SK-N-MC (cell line): Measurements from ENCODE around the gene RABGGTB.
"Not testable (repeated sequence)": the region's sequence is repeated elsewhere in the genome, so short reads cannot be mapped to it uniquely, and the experiment has no call there.

ENCODE experiments used
- DNase-seq: peaks from one replicate; pipeline ENCODE4 v3.0.0-alpha.2; 2011; ENCODE audit warnings: low read depth, low spot score
- H3K27ac ChIP-seq: fragments of 200-600 bp; sonication (generic); 2 replicates; pipeline ENCODE4 v1.5.1; 2016; ENCODE audit warnings: mixed run types
- H3K36me3 ChIP-seq: fragments of 200-600 bp; sonication (generic); 2 replicates; pipeline ENCODE4 v1.6.1; 2017; ENCODE audit warnings: antibody characterized with exemption, low read length, mixed read lengths; ENCODE audit not compliant: insufficient read depth
- H3K4me3 ChIP-seq: fragments of 200-600 bp; sonication (generic); 2 replicates; pipeline ENCODE4 v1.5.1; 2016
- H3K9ac ChIP-seq: fragments of 200-600 bp; sonication (generic); 2 replicates; pipeline ENCODE4 v1.8.0; 2017; ENCODE audit warnings: mixed run types, mixed read lengths; ENCODE audit not compliant: insufficient read length
- H3K9me3 ChIP-seq: fragments of 200-600 bp; sonication (generic); 2 replicates; pipeline ENCODE4 v1.6.1; 2017; ENCODE audit warnings: low read depth, mild to moderate bottlenecking, antibody characterized with exemption, low read length, moderate library complexity, mixed read lengths
- EZH2 ChIP-seq: fragments of 200-600 bp; sonication (generic); IDR thresholded peaks from one replicate; pipeline ENCODE4 v1.6.1; 2017; ENCODE audit warnings: antibody characterized with exemption
- FOXP2 ChIP-seq: optimal IDR thresholded peaks from 2 replicates; pipeline ENCODE3; 2011; ENCODE audit warnings: mild to moderate bottlenecking, moderate library complexity; ENCODE audit not compliant: insufficient read depth; ENCODE audit errors: extremely low read length, control extremely low read depth
- POLR2AphosphoS5 ChIP-seq: IDR thresholded peaks from 2 replicates; pipeline ENCODE4 v1.6.1; 2012; ENCODE audit warnings: mild to moderate bottlenecking, low read depth, low read length, borderline replicate concordance

The RABGGTB gene

GRCh38 chr1:75791022-75791421 is 5.0 kb downstream of the RABGGTB start:
- Histone ChIP-seq H3K9me3 (no peaks in the 10 kb centered on the region), H3K27ac (peak overlapping the region; percentile 59), H3K36me3 (peaks cover 92% of the 10 kb centered on the region), H3K4me3 (peak overlapping the region; percentile 86), H3K9ac (peak overlapping the region; percentile 46)
- TF ChIP-seq EZH2 (no peak), POLR2AphosphoS5 (no peak), FOXP2 (no peak)
- DNase-seq = no peak

DNA sequence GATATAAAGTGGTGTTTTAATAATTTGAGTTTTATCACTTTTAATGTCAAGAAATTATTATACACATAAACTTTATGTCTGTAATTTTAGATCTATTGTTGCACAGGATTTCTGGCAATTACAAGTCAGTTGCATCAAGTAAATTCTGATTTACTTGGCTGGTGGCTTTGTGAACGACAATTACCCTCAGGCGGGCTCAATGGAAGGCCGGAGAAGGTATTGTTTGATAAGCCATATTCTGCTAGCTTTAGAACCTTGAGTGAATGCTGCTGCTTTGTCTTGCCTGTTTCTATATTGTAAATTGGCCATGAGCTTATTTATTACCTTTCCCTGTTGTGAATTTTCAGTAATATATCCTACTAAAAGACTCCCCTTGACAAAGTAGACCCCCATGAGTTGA is 6.0 kb downstream of the RABGGTB start:
- Histone ChIP-seq H3K4me3 (no peak overlapping the region), H3K36me3 (peaks cover 99% of the 10 kb centered on the region), H3K9me3 (no peaks in the 10 kb centered on the region), H3K9ac (no peak overlapping the region), H3K27ac (peak overlapping the region; percentile 59)
- TF ChIP-seq FOXP2 (no peak), EZH2 (no peak)
- DNase-seq = no peak

- TF ChIP-seq EZH2 (no peak), POLR2AphosphoS5 (no peak), FOXP2 (no peak)
- peak overlapping the region; percentile 1 for H3K9ac ChIP-seq
- H3K27ac ChIP-seq = peak overlapping the region; percentile 42; the same call in 1 of the 2 replicates
- no peaks in the 10 kb centered on the region for H3K9me3 ChIP-seq
- peaks cover 78% of the 10 kb centered on the region for H3K36me3 ChIP-seq
- no peak overlapping the region for H3K4me3 ChIP-seq
- no peak for DNase-seq
Observed at GRCh38 chr1:75794382-75794781, 8.3 kb downstream of the RABGGTB start.

DNA sequence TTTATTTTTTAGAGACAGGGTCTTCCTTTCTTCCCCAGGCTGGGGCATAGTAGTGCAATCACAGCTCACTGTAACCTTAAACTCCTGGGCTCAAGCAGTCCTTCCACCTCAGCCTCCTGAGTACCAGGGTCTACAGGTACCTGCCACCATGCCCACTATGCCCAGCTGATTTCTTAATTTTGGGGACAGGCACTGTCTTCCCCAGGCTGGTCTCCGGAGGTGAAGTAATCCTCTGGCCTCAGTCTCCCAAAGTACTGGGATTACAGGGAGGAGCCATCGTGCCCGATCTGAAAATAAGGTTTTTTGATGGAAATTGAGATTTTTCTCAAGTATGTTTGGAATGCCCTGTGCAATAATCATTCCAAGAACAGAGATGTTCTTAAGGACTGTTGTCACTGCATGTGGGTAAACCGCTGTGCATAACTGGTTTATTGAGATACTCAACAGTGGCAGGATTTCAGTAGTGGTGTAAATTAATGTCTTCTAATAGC is 9.7 kb downstream of the RABGGTB start:
- Histone ChIP-seq H3K27ac (no peak overlapping the region), H3K36me3 (peaks cover 64% of the 10 kb centered on the region)

DNA sequence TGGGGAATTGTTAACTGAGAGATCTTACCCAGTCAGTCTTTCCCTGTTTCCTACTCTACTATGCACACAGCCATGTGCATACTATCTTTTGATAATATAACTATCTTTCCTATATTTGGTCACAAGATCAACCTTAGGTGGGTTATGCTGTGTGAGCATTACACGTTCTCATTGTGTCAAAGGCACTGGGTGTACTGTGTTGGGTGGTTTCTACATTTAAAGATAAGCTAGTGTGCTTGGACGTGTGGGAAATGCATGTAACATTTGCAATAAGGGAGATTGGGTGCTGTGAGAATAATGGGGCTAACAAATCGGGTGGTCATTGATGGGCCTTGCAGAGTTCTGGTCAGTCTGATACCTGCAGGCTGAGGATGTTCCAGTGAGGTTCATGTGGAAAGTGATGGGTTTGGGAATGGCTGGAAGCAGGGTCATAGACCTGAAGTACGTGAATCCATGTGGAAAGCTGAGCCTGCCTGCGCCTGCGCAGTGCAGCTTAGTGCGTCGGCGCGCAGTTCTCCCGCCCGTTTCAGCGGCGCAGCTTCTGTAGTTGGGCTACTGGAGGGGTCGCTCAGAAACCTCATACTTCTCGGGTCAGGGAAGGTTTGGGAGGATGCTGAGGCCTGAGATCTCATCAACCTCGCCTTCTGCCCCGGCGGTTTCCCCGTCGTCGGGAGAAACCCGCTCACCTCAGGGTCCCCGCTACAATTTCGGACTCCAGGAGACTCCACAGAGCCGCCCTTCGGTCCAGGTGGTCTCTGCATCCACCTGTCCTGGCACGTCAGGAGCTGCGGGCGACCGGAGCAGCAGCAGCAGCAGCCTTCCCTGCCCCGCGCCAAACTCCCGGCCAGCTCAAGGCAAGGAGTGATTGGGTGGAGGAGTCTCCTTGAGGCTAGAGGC is 10.6 kb downstream of the RABGGTB start, which contains the start of gene MSH4:
TSS of gene MSH4 (plus strand) at position 507 of the 897 bp plus-strand sequence. CDS start at position 611, 104 bp downstream.
- H3K36me3 ChIP-seq = peaks cover 56% of the 10 kb centered on the region

More for the DNA sequence above, 9.7 kb downstream of the RABGGTB start:
- TF ChIP-seq POLR2AphosphoS5 (0 out of 2 replicates have a peak, but pooled peaks have one; percentile 4), EZH2 (no peak)
- Histone ChIP-seq H3K9me3 (no peaks in the 10 kb centered on the region), H3K4me3 (no peak overlapping the region), H3K9ac (no peak overlapping the region)
- DNase-seq = no peak

GRCh38 chr1:75797273-75797588 is 11.2 kb downstream of the RABGGTB start:
- TF ChIP-seq POLR2AphosphoS5 (no peak; the same call in 1 of the 2 replicates), FOXP2 (no peak), EZH2 (no peak)
- H3K9ac ChIP-seq = no peak overlapping the region
- H3K36me3 ChIP-seq = peaks cover 50% of the 10 kb centered on the region
- no peak for DNase-seq
- H3K27ac ChIP-seq = no peak overlapping the region
- H3K9me3 ChIP-seq = no peaks in the 10 kb centered on the region
- H3K4me3 ChIP-seq = no peak overlapping the region

More for the DNA sequence above, 10.6 kb downstream of the RABGGTB start, which contains the start of gene MSH4:
- Histone ChIP-seq H3K9me3 (no peaks in the 10 kb centered on the region), H3K9ac (no peak within 1 kb of the TSS), H3K4me3 (no peak within 1 kb of the TSS), H3K27ac (no peak within 1 kb of the TSS; the same call in 1 of the 2 replicates)
- TF ChIP-seq POLR2AphosphoS5 (0 out of 2 replicates have a peak, but pooled peaks have one; percentile 14), FOXP2 (no peak), EZH2 (no peak)
- DNase-seq = no peak

- Histone ChIP-seq H3K9ac (no peak overlapping the region), H3K4me3 (no peak overlapping the region), H3K9me3 (no peaks in the 10 kb centered on the region), H3K27ac (peak overlapping the region; percentile 20; the same call in 1 of the 2 replicates), H3K36me3 (peaks cover 45% of the 10 kb centered on the region)
- TF ChIP-seq POLR2AphosphoS5 (no peak), FOXP2 (no peak)
- no peak for DNase-seq
Observed at GRCh38 chr1:75797606-75798216, 11.7 kb downstream of the RABGGTB start.

DNA sequence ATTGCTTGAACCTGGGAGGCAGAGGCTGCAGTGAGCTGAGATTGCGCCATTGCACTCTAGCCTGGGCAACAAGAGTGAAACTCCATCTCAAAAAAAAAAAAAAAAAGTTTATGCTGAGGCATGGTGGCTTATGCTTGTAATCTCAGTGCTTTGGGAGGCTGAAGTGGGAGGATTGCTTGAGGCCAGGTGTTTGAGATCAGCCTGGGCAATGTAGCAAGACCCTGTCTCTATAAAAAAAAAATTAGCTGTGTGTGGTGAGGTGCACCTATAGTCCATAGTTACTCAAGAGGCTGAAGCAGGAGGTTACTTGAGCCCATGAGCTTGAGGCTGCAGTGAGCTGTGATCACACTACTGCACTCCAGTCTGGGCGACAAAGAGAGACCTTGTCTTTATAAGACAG is 15.4 kb downstream of the RABGGTB start:
- not testable (repeated sequence) for H3K36me3 ChIP-seq, H3K9ac ChIP-seq, DNase-seq, H3K27ac ChIP-seq, H3K4me3 ChIP-seq, H3K9me3 ChIP-seq
